SK-N-MC (cell line): ENCODE data around the gene EIF5B.
A peak's percentile ranks its signal among the peaks of the same experiment; 100 is the strongest.

Experiments
- DNase-seq: peaks from one replicate; pipeline ENCODE4 v3.0.0-alpha.2; 2011; ENCODE audit warnings: low read depth, low spot score
- H3K27ac ChIP-seq: fragments of 200-600 bp; sonication (generic); 2 replicates; pipeline ENCODE4 v1.5.1; 2016; ENCODE audit warnings: mixed run types
- H3K36me3 ChIP-seq: fragments of 200-600 bp; sonication (generic); 2 replicates; pipeline ENCODE4 v1.6.1; 2017; ENCODE audit warnings: antibody characterized with exemption, low read length, mixed read lengths; ENCODE audit not compliant: insufficient read depth
- H3K4me3 ChIP-seq: fragments of 200-600 bp; sonication (generic); 2 replicates; pipeline ENCODE4 v1.5.1; 2016
- H3K9ac ChIP-seq: fragments of 200-600 bp; sonication (generic); 2 replicates; pipeline ENCODE4 v1.8.0; 2017; ENCODE audit warnings: mixed run types, mixed read lengths; ENCODE audit not compliant: insufficient read length
- H3K9me3 ChIP-seq: fragments of 200-600 bp; sonication (generic); 2 replicates; pipeline ENCODE4 v1.6.1; 2017; ENCODE audit warnings: low read depth, mild to moderate bottlenecking, antibody characterized with exemption, low read length, moderate library complexity, mixed read lengths
- EZH2 ChIP-seq: fragments of 200-600 bp; sonication (generic); IDR thresholded peaks from one replicate; pipeline ENCODE4 v1.6.1; 2017; ENCODE audit warnings: antibody characterized with exemption
- FOXP2 ChIP-seq: optimal IDR thresholded peaks from 2 replicates; pipeline ENCODE3; 2011; ENCODE audit warnings: mild to moderate bottlenecking, moderate library complexity; ENCODE audit not compliant: insufficient read depth; ENCODE audit errors: extremely low read length, control extremely low read depth
- POLR2AphosphoS5 ChIP-seq: IDR thresholded peaks from 2 replicates; pipeline ENCODE4 v1.6.1; 2012; ENCODE audit warnings: mild to moderate bottlenecking, low read depth, low read length, borderline replicate concordance

EIF5B gene

GRCh38 chr2:99448556-99448955 is 111.4 kb downstream of the EIF5B start:
- Histone ChIP-seq H3K27ac (0 out of 2 replicates have a peak overlapping the region, but pooled peaks have one; percentile 25), H3K9me3 (no peaks in the 10 kb centered on the region), H3K4me3 (no peak overlapping the region), H3K36me3 (peaks cover 14% of the 10 kb centered on the region), H3K9ac (no peak overlapping the region)
- TF ChIP-seq POLR2AphosphoS5 (no peak), FOXP2 (no peak), EZH2 (no peak)
- DNase-seq = no peak

DNA sequence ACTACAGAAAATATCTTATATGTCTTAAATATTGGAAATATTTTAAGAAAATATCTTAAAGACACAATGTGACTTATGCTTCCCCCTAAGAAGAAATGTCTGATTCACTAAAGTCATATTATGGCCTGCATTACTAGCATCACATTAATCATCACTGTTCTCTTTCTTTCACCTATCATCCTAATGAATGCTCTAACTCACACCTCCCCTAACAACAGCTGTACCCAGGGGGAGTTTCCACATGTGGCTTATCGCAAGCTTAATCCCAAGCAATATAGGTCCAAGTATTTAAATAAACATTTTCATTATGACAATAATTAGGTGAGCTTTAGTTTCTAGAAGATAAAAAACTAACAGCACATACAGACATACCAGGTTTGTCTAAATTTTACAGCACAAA is 113.0 kb downstream of the EIF5B start:
- TF ChIP-seq EZH2 = no peak
- no peak for TF ChIP-seq POLR2AphosphoS5
- TF ChIP-seq FOXP2 = no peak
- no peak for DNase-seq
- Histone ChIP-seq H3K9ac (no peak overlapping the region), H3K27ac (no peak overlapping the region), H3K4me3 (no peak overlapping the region), H3K36me3 (peaks cover 20% of the 10 kb centered on the region), H3K9me3 (no peaks in the 10 kb centered on the region)
